WTC11 (cell line): Measurements from ENCODE around the gene REC8. TPM values are rescaled to one million over a fixed set of nuclear protein-coding genes. Genes with fewer than 3 reads are reported as not detected.
A peak's percentile ranks its signal among the peaks of the same experiment; 100 is the strongest.
"Not testable (repeated sequence)": the region's sequence is repeated elsewhere in the genome, so short reads cannot be mapped to it uniquely, and the experiment has no call there.

ENCODE experiments used
- ATAC-seq: fragments of 200-7000 bp; cut with Tn5 transposase; 2 replicates; pipeline ENCODE4 v1.10.0; 2021; ENCODE audit warnings: mild to moderate bottlenecking, moderate library complexity
- CTCF ChIA-PET: fragments of 300-600 bp; sonication (Branson Sonifier 250); formaldehyde crosslinking; loops from one replicate; lab custom pipeline; 2021; ENCODE audit warnings: antibody characterized with exemption; lab: Charles Lee
- POLR2A ChIA-PET: fragments of 350-600 bp; sonication (Branson Sonifier 250); formaldehyde crosslinking; loops from one replicate; lab custom pipeline; 2021; ENCODE audit warnings: antibody characterized with exemption; lab: Charles Lee
- DNase-seq: peaks from one replicate; pipeline ENCODE4 v3.0.0; 2021; ENCODE audit warnings: low spot score
- H3K27ac Mint-ChIP-seq: 2 replicates; pipeline ENCODE4 v1.8.0; 2021; ENCODE audit warnings: mixed read lengths
- H3K27me3 Mint-ChIP-seq: 2 replicates; pipeline ENCODE4 v1.8.0; 2021; ENCODE audit warnings: low read depth, mild to moderate bottlenecking, moderate library complexity, mixed read lengths
- H3K36me3 Mint-ChIP-seq: 2 replicates; pipeline ENCODE4 v1.8.0; 2021; ENCODE audit warnings: mixed read lengths
- H3K4me1 Mint-ChIP-seq: 2 replicates; pipeline ENCODE4 v1.8.0; 2022; ENCODE audit warnings: mixed read lengths
- H3K4me3 Mint-ChIP-seq: 2 replicates; pipeline ENCODE4 v1.8.0; 2021; ENCODE audit warnings: mild to moderate bottlenecking, moderate library complexity, mixed read lengths
- H3K9me3 Mint-ChIP-seq: 2 replicates; pipeline ENCODE4 v1.8.0; 2021; ENCODE audit warnings: mixed read lengths
- ATF1 ChIP-seq: sonication (generic); formaldehyde crosslinking; IDR thresholded peaks from 2 replicates; pipeline ENCODE4 v1.8.1; 2023; ENCODE audit warnings: mild to moderate bottlenecking, moderate library complexity, missing genetic modification reagents
- CBFB ChIP-seq: sonication (generic); formaldehyde crosslinking; IDR thresholded peaks from 2 replicates; pipeline ENCODE4 v1.8.1; 2022; ENCODE audit warnings: mild to moderate bottlenecking, low read depth, missing genetic modification reagents
- ELF4 ChIP-seq: sonication (generic); formaldehyde crosslinking; IDR thresholded peaks from 2 replicates; pipeline ENCODE4 v1.8.1; 2022; ENCODE audit warnings: low read depth, mild to moderate bottlenecking, moderate library complexity, missing genetic modification reagents
- ESRRA ChIP-seq: sonication (generic); formaldehyde crosslinking; IDR thresholded peaks from 2 replicates; pipeline ENCODE4 v1.8.1; 2022; ENCODE audit warnings: mild to moderate bottlenecking, missing genetic modification reagents, borderline replicate concordance
- ETV6 ChIP-seq: sonication (generic); formaldehyde crosslinking; IDR thresholded peaks from 2 replicates; pipeline ENCODE4 v1.8.1; 2022; ENCODE audit warnings: mild to moderate bottlenecking, missing genetic modification reagents
- NFE2L1 ChIP-seq: sonication (generic); formaldehyde crosslinking; IDR thresholded peaks from 2 replicates; pipeline ENCODE4 v1.8.1; 2023; ENCODE audit warnings: missing genetic modification reagents
- PRRX2 ChIP-seq: fragments of 250-450 bp; sonication (Bioruptor Pico); IDR thresholded peaks from 2 replicates; pipeline ENCODE4 v1.8.0; 2021; ENCODE audit warnings: mild to moderate bottlenecking
- TP53 ChIP-seq: sonication (generic); formaldehyde crosslinking; IDR thresholded peaks from 2 replicates; pipeline ENCODE4 v1.8.1; 2023; ENCODE audit warnings: mild to moderate bottlenecking, missing genetic modification reagents
- total RNA-seq: library from RNA; stranded (reverse); gene quantifications from 3 replicates; pipeline ENCODE4 v1.2.3, GENCODE V29; 2021
- TF ChIP-seq, protein P1 (sequence below): sonication (generic); formaldehyde crosslinking; IDR thresholded peaks from 2 replicates; pipeline ENCODE4 v1.8.1; 2023; ENCODE audit warnings: mild to moderate bottlenecking, missing genetic modification reagents, moderate library complexity
- TF ChIP-seq, protein P2 (sequence below): sonication (generic); formaldehyde crosslinking; IDR thresholded peaks from 2 replicates; pipeline ENCODE4 v1.8.1; 2023; ENCODE audit warnings: mild to moderate bottlenecking, missing genetic modification reagents
- TF ChIP-seq, protein P3 (sequence below): fragments of 200-600 bp; IDR thresholded peaks from 2 replicates; pipeline ENCODE4 v1.8.0; 2022; ENCODE audit warnings: antibody characterized with exemption
- TF ChIP-seq, protein P4 (sequence below): sonication (generic); formaldehyde crosslinking; IDR thresholded peaks from 2 replicates; pipeline ENCODE4 v1.8.1; 2022; ENCODE audit warnings: low read depth, missing genetic modification reagents, borderline replicate concordance
- TF ChIP-seq, protein P5 (sequence below): sonication (generic); formaldehyde crosslinking; IDR thresholded peaks from 2 replicates; pipeline ENCODE4 v1.8.1; 2022; ENCODE audit warnings: mild to moderate bottlenecking, moderate library complexity, missing genetic modification reagents
- TF ChIP-seq, protein P6 (sequence below): sonication (generic); formaldehyde crosslinking; conservative IDR thresholded peaks from 2 replicates; pipeline ENCODE4 v1.8.1; 2023; ENCODE audit warnings: mild to moderate bottlenecking, low read depth, missing genetic modification reagents, moderate library complexity
- TF ChIP-seq, protein P7 (sequence below): sonication (generic); formaldehyde crosslinking; IDR thresholded peaks from 2 replicates; pipeline ENCODE4 v1.8.1; 2023; ENCODE audit warnings: mild to moderate bottlenecking, missing genetic modification reagents

The REC8 gene
- total RNA-seq, 1 experiment from 2014 or later: 32.2 TPM

DNA sequence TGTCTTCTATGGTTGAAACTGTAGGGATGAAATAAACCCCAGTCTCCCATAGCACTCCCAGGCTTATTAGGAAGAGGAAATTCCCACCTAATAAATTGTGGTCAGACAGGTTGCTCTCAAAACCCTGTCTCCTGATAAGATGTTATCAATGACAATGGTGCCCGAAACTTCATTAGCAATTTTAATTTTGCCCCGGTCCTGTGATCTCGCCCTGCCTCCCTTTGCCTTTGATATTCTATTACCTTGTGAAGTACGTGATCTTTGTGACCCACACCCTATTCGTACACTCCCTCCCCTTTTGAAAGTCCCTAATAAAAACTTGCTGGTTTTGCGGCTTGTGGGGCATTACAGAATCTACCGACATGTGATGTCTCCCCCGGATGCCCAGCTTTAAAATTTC lies 30.7 kb downstream of the REC8 start:
- not testable (repeated sequence) for ATAC-seq, H3K27me3 Mint-ChIP-seq, DNase-seq
- Mint-ChIP-seq H3K4me3 (peak overlapping the region; percentile 16), H3K4me1 (peaks cover 20% of the 10 kb centered on the region), H3K36me3 (peaks cover 77% of the 10 kb centered on the region), H3K9me3 (peaks cover 29% of the 10 kb centered on the region), H3K27ac (peak overlapping the region; percentile 97)
- ChIA-PET POLR2A (interaction anchor here (1.6 kb wide), 1 partner anchor 69 kb away, joined by 6 read pairs; the partner anchor contains the start of gene RABGGTA), CTCF (interaction anchor here (0.6 to 1.9 kb wide), 2 partner anchors 11 to 105 kb away, joined by 3 to 7 read pairs; partner anchors contain the start of genes CHMP4A and CIDEB)
- TF ChIP-seq, protein P1, sequence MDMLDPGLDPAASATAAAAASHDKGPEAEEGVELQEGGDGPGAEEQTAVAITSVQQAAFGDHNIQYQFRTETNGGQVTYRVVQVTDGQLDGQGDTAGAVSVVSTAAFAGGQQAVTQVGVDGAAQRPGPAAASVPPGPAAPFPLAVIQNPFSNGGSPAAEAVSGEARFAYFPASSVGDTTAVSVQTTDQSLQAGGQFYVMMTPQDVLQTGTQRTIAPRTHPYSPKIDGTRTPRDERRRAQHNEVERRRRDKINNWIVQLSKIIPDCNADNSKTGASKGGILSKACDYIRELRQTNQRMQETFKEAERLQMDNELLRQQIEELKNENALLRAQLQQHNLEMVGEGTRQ (CRISPR knock-in tag): 0 out of 2 replicates have a peak, but pooled peaks have one; percentile 13
- TF ChIP-seq, all 79 proteins: peak for 1; not testable (repeated sequence) for 78

DNA sequence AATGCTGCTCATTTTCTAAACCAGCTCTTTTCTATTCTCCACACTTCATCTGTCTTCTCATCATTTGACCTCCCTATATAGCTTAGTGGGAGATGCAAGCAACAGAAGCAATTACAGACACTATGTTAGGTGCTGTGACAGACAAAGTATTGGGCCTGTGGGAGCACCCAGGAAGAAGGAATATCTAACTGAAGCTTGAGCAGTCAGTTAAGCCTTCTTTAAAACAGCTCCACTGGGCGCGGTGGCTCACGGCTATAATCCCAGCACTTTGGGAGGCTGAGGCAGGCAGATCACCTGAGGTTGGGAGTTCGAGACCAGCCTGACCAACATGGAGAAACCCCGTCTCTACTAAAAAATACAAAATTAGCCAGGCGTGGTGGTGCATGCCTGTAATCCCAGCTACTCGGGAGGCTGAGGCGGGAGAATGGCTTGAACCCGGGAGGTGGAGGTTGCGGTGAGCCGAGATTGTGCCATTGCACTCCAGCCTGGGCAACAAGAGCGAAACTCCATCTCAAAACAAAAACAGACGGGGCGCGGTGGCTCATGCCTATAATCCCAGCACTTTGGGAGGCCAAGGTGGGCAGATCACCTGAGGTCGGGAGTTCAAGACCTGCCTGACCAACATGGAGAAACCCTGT lies 31.5 kb downstream of the REC8 start:
- ChIA-PET CTCF (interaction anchor here (0.6 to 1.9 kb wide), 3 partner anchors 10 to 105 kb away, joined by 3 to 7 read pairs (median 3); partner anchors contain the start of genes CHMP4A, CIDEB and IRF9), POLR2A (interaction anchor here (1.6 kb wide), 1 partner anchor 68 kb away, joined by 6 read pairs; the partner anchor contains the start of gene RABGGTA)
- DNase-seq, H3K27me3 Mint-ChIP-seq, ATAC-seq: not testable (repeated sequence)
- H3K27ac Mint-ChIP-seq: peak overlapping the region; percentile 97
- peaks cover 84% of the 10 kb centered on the region for H3K36me3 Mint-ChIP-seq
- peaks cover 29% of the 10 kb centered on the region for H3K9me3 Mint-ChIP-seq
- peaks cover 20% of the 10 kb centered on the region for H3K4me1 Mint-ChIP-seq
- peak overlapping the region; percentile 16; the same call in 1 of the 2 replicates for H3K4me3 Mint-ChIP-seq

DNA sequence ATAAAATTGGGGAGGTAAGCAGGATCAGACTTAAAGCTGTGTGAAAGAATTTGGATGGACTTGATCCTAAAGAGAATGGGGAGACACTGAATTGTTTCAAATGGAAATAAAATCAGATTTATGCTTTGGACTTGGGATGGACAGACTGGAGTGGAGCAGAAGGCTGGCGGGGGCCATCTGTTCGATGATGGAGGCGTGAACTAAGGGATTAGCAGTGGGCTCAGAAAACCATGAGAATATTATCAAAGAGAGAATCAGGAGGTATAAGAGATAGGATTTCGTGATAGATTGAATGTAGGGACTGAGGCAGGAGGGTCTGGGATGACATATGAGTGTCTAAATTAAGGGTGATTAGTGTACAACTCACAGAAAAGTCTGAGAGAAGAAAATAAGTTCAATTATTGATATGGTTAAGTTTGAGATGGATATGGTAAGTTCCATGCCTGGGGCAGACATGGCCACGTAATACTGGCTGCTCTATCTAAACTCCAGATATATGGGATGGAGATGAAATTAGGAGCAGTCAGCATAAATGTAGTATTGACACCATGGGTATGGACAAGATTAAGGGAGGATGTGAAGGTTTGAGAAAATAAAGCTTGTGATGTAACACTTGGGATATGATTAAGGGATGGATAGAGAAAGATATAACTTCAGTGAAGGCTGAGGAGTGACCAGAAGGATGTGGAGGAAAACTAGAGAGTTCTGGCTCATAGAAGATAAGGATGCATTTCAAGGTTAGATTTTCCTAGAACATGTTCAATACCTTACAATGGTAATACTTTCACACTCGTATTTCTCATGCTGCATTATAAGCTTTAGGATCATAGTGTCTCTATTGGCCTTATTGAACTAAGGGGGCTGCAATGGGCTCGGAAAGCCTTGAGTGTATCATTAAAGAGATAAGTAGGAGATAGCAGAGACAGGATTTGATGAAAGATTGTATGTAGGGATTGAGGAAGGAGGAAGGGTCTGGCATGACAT lies 32.6 kb downstream of the REC8 start:
- H3K27ac Mint-ChIP-seq: peak overlapping the region; percentile 8; the same call in 1 of the 2 replicates
- H3K4me3 Mint-ChIP-seq: no peak overlapping the region
- no peaks in the 10 kb centered on the region for H3K27me3 Mint-ChIP-seq
- peaks cover 21% of the 10 kb centered on the region for H3K9me3 Mint-ChIP-seq
- TF ChIP-seq, protein P2, sequence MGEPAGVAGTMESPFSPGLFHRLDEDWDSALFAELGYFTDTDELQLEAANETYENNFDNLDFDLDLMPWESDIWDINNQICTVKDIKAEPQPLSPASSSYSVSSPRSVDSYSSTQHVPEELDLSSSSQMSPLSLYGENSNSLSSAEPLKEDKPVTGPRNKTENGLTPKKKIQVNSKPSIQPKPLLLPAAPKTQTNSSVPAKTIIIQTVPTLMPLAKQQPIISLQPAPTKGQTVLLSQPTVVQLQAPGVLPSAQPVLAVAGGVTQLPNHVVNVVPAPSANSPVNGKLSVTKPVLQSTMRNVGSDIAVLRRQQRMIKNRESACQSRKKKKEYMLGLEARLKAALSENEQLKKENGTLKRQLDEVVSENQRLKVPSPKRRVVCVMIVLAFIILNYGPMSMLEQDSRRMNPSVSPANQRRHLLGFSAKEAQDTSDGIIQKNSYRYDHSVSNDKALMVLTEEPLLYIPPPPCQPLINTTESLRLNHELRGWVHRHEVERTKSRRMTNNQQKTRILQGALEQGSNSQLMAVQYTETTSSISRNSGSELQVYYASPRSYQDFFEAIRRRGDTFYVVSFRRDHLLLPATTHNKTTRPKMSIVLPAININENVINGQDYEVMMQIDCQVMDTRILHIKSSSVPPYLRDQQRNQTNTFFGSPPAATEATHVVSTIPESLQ (CRISPR knock-in tag): no peak
- TF ChIP-seq CBFB (no peak), TP53 (no peak), ATF1 (CRISPR knock-in tag) (no peak), PRRX2 (CRISPR knock-in tag) (no peak), NFE2L1 (CRISPR knock-in tag) (no peak), ESRRA (CRISPR knock-in tag) (no peak), ETV6 (no peak), ELF4 (CRISPR knock-in tag) (no peak)
- TF ChIP-seq, protein P3, sequence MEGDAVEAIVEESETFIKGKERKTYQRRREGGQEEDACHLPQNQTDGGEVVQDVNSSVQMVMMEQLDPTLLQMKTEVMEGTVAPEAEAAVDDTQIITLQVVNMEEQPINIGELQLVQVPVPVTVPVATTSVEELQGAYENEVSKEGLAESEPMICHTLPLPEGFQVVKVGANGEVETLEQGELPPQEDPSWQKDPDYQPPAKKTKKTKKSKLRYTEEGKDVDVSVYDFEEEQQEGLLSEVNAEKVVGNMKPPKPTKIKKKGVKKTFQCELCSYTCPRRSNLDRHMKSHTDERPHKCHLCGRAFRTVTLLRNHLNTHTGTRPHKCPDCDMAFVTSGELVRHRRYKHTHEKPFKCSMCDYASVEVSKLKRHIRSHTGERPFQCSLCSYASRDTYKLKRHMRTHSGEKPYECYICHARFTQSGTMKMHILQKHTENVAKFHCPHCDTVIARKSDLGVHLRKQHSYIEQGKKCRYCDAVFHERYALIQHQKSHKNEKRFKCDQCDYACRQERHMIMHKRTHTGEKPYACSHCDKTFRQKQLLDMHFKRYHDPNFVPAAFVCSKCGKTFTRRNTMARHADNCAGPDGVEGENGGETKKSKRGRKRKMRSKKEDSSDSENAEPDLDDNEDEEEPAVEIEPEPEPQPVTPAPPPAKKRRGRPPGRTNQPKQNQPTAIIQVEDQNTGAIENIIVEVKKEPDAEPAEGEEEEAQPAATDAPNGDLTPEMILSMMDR: no peak
- TF ChIP-seq, protein P4, sequence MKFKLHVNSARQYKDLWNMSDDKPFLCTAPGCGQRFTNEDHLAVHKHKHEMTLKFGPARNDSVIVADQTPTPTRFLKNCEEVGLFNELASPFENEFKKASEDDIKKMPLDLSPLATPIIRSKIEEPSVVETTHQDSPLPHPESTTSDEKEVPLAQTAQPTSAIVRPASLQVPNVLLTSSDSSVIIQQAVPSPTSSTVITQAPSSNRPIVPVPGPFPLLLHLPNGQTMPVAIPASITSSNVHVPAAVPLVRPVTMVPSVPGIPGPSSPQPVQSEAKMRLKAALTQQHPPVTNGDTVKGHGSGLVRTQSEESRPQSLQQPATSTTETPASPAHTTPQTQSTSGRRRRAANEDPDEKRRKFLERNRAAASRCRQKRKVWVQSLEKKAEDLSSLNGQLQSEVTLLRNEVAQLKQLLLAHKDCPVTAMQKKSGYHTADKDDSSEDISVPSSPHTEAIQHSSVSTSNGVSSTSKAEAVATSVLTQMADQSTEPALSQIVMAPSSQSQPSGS (CRISPR knock-in tag): no peak
- TF ChIP-seq, protein P5, sequence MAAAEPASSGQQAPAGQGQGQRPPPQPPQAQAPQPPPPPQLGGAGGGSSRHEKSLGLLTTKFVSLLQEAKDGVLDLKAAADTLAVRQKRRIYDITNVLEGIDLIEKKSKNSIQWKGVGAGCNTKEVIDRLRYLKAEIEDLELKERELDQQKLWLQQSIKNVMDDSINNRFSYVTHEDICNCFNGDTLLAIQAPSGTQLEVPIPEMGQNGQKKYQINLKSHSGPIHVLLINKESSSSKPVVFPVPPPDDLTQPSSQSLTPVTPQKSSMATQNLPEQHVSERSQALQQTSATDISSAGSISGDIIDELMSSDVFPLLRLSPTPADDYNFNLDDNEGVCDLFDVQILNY (CRISPR knock-in tag): no peak
- TF ChIP-seq, protein P6, sequence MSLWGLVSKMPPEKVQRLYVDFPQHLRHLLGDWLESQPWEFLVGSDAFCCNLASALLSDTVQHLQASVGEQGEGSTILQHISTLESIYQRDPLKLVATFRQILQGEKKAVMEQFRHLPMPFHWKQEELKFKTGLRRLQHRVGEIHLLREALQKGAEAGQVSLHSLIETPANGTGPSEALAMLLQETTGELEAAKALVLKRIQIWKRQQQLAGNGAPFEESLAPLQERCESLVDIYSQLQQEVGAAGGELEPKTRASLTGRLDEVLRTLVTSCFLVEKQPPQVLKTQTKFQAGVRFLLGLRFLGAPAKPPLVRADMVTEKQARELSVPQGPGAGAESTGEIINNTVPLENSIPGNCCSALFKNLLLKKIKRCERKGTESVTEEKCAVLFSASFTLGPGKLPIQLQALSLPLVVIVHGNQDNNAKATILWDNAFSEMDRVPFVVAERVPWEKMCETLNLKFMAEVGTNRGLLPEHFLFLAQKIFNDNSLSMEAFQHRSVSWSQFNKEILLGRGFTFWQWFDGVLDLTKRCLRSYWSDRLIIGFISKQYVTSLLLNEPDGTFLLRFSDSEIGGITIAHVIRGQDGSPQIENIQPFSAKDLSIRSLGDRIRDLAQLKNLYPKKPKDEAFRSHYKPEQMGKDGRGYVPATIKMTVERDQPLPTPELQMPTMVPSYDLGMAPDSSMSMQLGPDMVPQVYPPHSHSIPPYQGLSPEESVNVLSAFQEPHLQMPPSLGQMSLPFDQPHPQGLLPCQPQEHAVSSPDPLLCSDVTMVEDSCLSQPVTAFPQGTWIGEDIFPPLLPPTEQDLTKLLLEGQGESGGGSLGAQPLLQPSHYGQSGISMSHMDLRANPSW (CRISPR knock-in tag): no peak
- TF ChIP-seq, protein P7, sequence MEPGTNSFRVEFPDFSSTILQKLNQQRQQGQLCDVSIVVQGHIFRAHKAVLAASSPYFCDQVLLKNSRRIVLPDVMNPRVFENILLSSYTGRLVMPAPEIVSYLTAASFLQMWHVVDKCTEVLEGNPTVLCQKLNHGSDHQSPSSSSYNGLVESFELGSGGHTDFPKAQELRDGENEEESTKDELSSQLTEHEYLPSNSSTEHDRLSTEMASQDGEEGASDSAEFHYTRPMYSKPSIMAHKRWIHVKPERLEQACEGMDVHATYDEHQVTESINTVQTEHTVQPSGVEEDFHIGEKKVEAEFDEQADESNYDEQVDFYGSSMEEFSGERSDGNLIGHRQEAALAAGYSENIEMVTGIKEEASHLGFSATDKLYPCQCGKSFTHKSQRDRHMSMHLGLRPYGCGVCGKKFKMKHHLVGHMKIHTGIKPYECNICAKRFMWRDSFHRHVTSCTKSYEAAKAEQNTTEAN (CRISPR knock-in tag): no peak
- peaks cover 80% of the 10 kb centered on the region for H3K36me3 Mint-ChIP-seq
- H3K4me1 Mint-ChIP-seq: peaks cover 11% of the 10 kb centered on the region
- POLR2A ChIA-PET: interaction anchor here (1.1 to 1.6 kb wide), 2 partner anchors 9 to 67 kb away, joined by 4 to 6 read pairs; partner anchors contain the start of genes CHMP4A and RABGGTA
- CTCF ChIA-PET: interaction anchor here (1.9 kb wide), 1 partner anchor 104 kb away, joined by 7 read pairs; the partner anchor contains the start of gene CIDEB
- no peak for ATAC-seq
- DNase-seq: no peak
